Osteocyte (in vitro differentiated cells): ENCODE measurements around the gene TTLL12. TPM values are rescaled to one million over a fixed set of nuclear protein-coding genes. Genes with fewer than 3 reads are reported as not detected.

Source experiments
- DNase-seq: peaks from one replicate; pipeline ENCODE4 v3.0.0; 2021; ENCODE audit warnings: mixed read lengths; ENCODE audit not compliant: unreplicated experiment; ENCODE audit errors: extremely low spot score
- H3K27ac Mint-ChIP-seq: one replicate; pipeline ENCODE4 v1.8.0; 2021; ENCODE audit warnings: mild to moderate bottlenecking, mixed read lengths; ENCODE audit not compliant: unreplicated experiment
- H3K27me3 Mint-ChIP-seq: one replicate; pipeline ENCODE4 v1.8.0; 2021; ENCODE audit warnings: mixed read lengths; ENCODE audit not compliant: unreplicated experiment
- H3K36me3 Mint-ChIP-seq: one replicate; pipeline ENCODE4 v1.8.0; 2021; ENCODE audit warnings: mixed read lengths; ENCODE audit not compliant: unreplicated experiment
- H3K4me1 Mint-ChIP-seq: one replicate; pipeline ENCODE4 v1.8.0; 2021; ENCODE audit warnings: mixed read lengths; ENCODE audit not compliant: unreplicated experiment
- H3K4me3 Mint-ChIP-seq: one replicate; pipeline ENCODE4 v1.8.0; 2021; ENCODE audit warnings: mild to moderate bottlenecking, moderate library complexity, mixed read lengths; ENCODE audit not compliant: unreplicated experiment
- H3K9me3 Mint-ChIP-seq: one replicate; pipeline ENCODE4 v1.8.0; 2021; ENCODE audit warnings: mixed read lengths; ENCODE audit not compliant: unreplicated experiment
- CTCF ChIP-seq: fragments of 200-600 bp; sonication (generic); IDR thresholded peaks from 2 replicates; pipeline ENCODE4 v1.5.0; 2021; ENCODE audit warnings: antibody characterized with exemption, mild to moderate bottlenecking, moderate library complexity
- long read RNA-seq: library from polyadenylated mRNA; unstranded; transcript quantifications from one replicate; pipeline ENCODE4 v2.0.0, GENCODE V29; 2021
- total RNA-seq: library from RNA; stranded (reverse); gene quantifications from 2 replicates; pipeline ENCODE4 v1.2.1, GENCODE V29; 2021

The TTLL12 gene
- 33.7 and 35.6 TPM in 2 replicates for total RNA-seq
- long read RNA-seq, partial matches to known transcripts: 1 of 2 reads
- long read RNA-seq, other reads (novel, unspliced or antisense): 1 of 2 reads

GRCh38 chr22:43186272-43187170 lies at the start of gene TTLL12:
TSS of gene TTLL12 (minus strand) at chr22:43187134. CDS start at chr22:43187069, 65 bp downstream.
- H3K27me3 Mint-ChIP-seq: peaks cover 4% of the 10 kb centered on the region
- no peaks in the 10 kb centered on the region for H3K9me3 Mint-ChIP-seq
- TF ChIP-seq CTCF: no peak
- H3K4me3 Mint-ChIP-seq: peak within 1 kb of the TSS; percentile 75
- H3K36me3 Mint-ChIP-seq: no peaks in the 10 kb centered on the region
- peak within 1 kb of the TSS; percentile 92 for H3K27ac Mint-ChIP-seq
- peaks cover 20% of the 10 kb centered on the region for H3K4me1 Mint-ChIP-seq
- DNase-seq: no peak

- Mint-ChIP-seq H3K9me3 (no peaks in the 10 kb centered on the region), H3K4me3 (no peak overlapping the region), H3K27me3 (peaks cover 26% of the 10 kb centered on the region), H3K36me3 (no peaks in the 10 kb centered on the region), H3K27ac (no peak overlapping the region), H3K4me1 (peaks cover 17% of the 10 kb centered on the region)
- no peak for DNase-seq
- no peak for TF ChIP-seq CTCF
Observed at GRCh38 chr22:43235445-43236409, 48.8 kb upstream of the TTLL12 start.

GRCh38 chr22:43234264-43234988 lies 47.5 kb upstream of the TTLL12 start:
- Mint-ChIP-seq H3K36me3 (no peaks in the 10 kb centered on the region), H3K27me3 (peaks cover 22% of the 10 kb centered on the region), H3K27ac (no peak overlapping the region), H3K4me3 (no peak overlapping the region), H3K9me3 (no peaks in the 10 kb centered on the region), H3K4me1 (peaks cover 17% of the 10 kb centered on the region)
- TF ChIP-seq CTCF: no peak
- DNase-seq: no peak

- no peak for TF ChIP-seq CTCF
- Mint-ChIP-seq H3K27me3 (peaks cover 20% of the 10 kb centered on the region), H3K27ac (no peak overlapping the region), H3K36me3 (no peaks in the 10 kb centered on the region), H3K4me1 (peaks cover 17% of the 10 kb centered on the region), H3K4me3 (no peak overlapping the region), H3K9me3 (no peaks in the 10 kb centered on the region)
- DNase-seq: no peak
Observed at GRCh38 chr22:43233529-43233928, 46.6 kb upstream of the TTLL12 start.
